Measurements from ENCODE around the gene CAMSAP3. TPM values are rescaled to one million over a fixed set of nuclear protein-coding genes. Genes with fewer than 3 reads are reported as not detected.

CAMSAP3 gene
- polyA plus RNA-seq, 1 experiment, result not detected

- no peak overlapping the region for H3K4me3 ChIP-seq (ENCODE audit: low read depth, low read length)
- no peaks in the 10 kb centered on the region for H3K9me3 ChIP-seq (ENCODE audit: control insufficient read depth, insufficient read depth, low read length)
- H3K27me3 ChIP-seq (ENCODE audit: control insufficient read depth, insufficient read depth, low read length), result peaks cover 12% of the 10 kb centered on the region
- no peak overlapping the region for H3K27ac ChIP-seq (ENCODE audit: low read depth, low read length)
- no peak for DNase-seq (ENCODE audit: low read depth, low spot score)
- ChIA-PET POLR2A (interaction anchor here (0.6 kb wide), 1 partner anchor 210 kb away, joined by 6 read pairs; no protein-coding TSS in a partner anchor), CTCF (interaction anchor here (1.7 kb wide), 1 partner anchor 21 kb away, joined by 4 read pairs; no protein-coding TSS in a partner anchor)
- TF ChIP-seq CTCF (IDR thresholded peaks at IDR 0.05; ENCODE audit: low read depth, low read length), result no peak
These were observed 5.8 kb upstream of the CAMSAP3 start for GRCh38 chr19:7589822-7590221.

- POLR2A ChIA-PET, result no interaction called here
- no peak for TF ChIP-seq CTCF (IDR thresholded peaks at IDR 0.05; ENCODE audit: low read depth, low read length)
- CTCF ChIA-PET, result interaction anchor here (1.7 kb wide), 1 partner anchor 22 kb away, joined by 4 read pairs; no protein-coding TSS in a partner anchor
- H3K27ac ChIP-seq (ENCODE audit: low read depth, low read length), result no peak overlapping the region
- no peaks in the 10 kb centered on the region for H3K9me3 ChIP-seq (ENCODE audit: control insufficient read depth, insufficient read depth, low read length)
- no peak for DNase-seq (ENCODE audit: low read depth, low spot score)
- peaks cover 14% of the 10 kb centered on the region for H3K27me3 ChIP-seq (ENCODE audit: control insufficient read depth, insufficient read depth, low read length)
- H3K4me3 ChIP-seq (ENCODE audit: low read depth, low read length), result no peak overlapping the region
These were observed 5.4 kb upstream of the CAMSAP3 start for GRCh38 chr19:7590256-7590655.

GRCh38 chr19:7596211-7596937 lies 711 bp downstream of the CAMSAP3 start:
- Histone ChIP-seq H3K27me3 (ENCODE audit: control insufficient read depth, insufficient read depth, low read length) (peaks cover 39% of the 10 kb centered on the region), H3K4me3 (ENCODE audit: low read depth, low read length) (no peak overlapping the region), H3K9me3 (ENCODE audit: control insufficient read depth, insufficient read depth, low read length) (no peaks in the 10 kb centered on the region), H3K27ac (ENCODE audit: low read depth, low read length) (no peak overlapping the region)
- no peak for DNase-seq (ENCODE audit: low read depth, low spot score)
- POLR2A ChIA-PET, result interaction anchor here (0.6 kb wide), 1 partner anchor 1763 kb away, joined by 8 read pairs; no protein-coding TSS in a partner anchor
- TF ChIP-seq CTCF (IDR thresholded peaks at IDR 0.05; ENCODE audit: low read depth, low read length), result no peak
- CTCF ChIA-PET, result interaction anchor here (0.7 kb wide), 1 partner anchor 28 kb away, joined by 8 read pairs; no protein-coding TSS in a partner anchor

- Histone ChIP-seq H3K27me3 (ENCODE audit: control insufficient read depth, insufficient read depth, low read length) (peaks cover 36% of the 10 kb centered on the region), H3K27ac (ENCODE audit: low read depth, low read length) (no peak overlapping the region), H3K9me3 (ENCODE audit: control insufficient read depth, insufficient read depth, low read length) (no peaks in the 10 kb centered on the region), H3K4me3 (ENCODE audit: low read depth, low read length) (no peak overlapping the region)
- DNase-seq (ENCODE audit: low read depth, low spot score), result no peak
- no peak for TF ChIP-seq CTCF (IDR thresholded peaks at IDR 0.05; ENCODE audit: low read depth, low read length)
- POLR2A ChIA-PET, result no interaction called here
- CTCF ChIA-PET, result interaction anchor here (0.9 kb wide), 1 partner anchor 29 kb away, joined by 7 read pairs; no protein-coding TSS in a partner anchor
These were observed 2.0 kb downstream of the CAMSAP3 start for GRCh38 chr19:7597689-7598088.

GRCh38 chr19:7598180-7598579 lies 2.5 kb downstream of the CAMSAP3 start:
- H3K9me3 ChIP-seq (ENCODE audit: control insufficient read depth, insufficient read depth, low read length), result no peaks in the 10 kb centered on the region
- no peak overlapping the region for H3K27ac ChIP-seq (ENCODE audit: low read depth, low read length)
- POLR2A ChIA-PET, result no interaction called here
- no peak for TF ChIP-seq CTCF (IDR thresholded peaks at IDR 0.05; ENCODE audit: low read depth, low read length)
- H3K4me3 ChIP-seq (ENCODE audit: low read depth, low read length), result no peak overlapping the region
- CTCF ChIA-PET, result interaction anchor here (0.9 kb wide), 1 partner anchor 30 kb away, joined by 7 read pairs; no protein-coding TSS in a partner anchor
- peaks cover 35% of the 10 kb centered on the region for H3K27me3 ChIP-seq (ENCODE audit: control insufficient read depth, insufficient read depth, low read length)
- DNase-seq (ENCODE audit: low read depth, low spot score), result no peak
